Gastroesophageal sphincter (tissue), 3 donors: ENCODE results near the gene SLC9C1.

ENCODE experiments used
- POLR2A ChIP-seq, 2 donors: fragments of 450-650 bp; IDR thresholded peaks; one replicate each; pipeline ENCODE4 v1.6.1; 2017; ENCODE audit warnings: antibody characterized with exemption in 2 of 2, mild to moderate bottlenecking in 2 of 2, moderate library complexity in 1 of 2
- POLR2AphosphoS5 ChIP-seq: sonication (generic); formaldehyde crosslinking; IDR thresholded peaks from one replicate; pipeline ENCODE4 v1.6.1; 2017; ENCODE audit warnings: antibody characterized with exemption
- TF ChIP-seq, protein P1 (sequence below), 4 experiments: fragments of 200-600 bp in 2 of 4; fragments of 450-650 bp in 2 of 4; sonication (generic) in 1 of 4; IDR thresholded peaks; one replicate each; pipeline ENCODE4 v1.5.1; 2017 to 2019; ENCODE audit warnings: antibody characterized with exemption in 4 of 4, mild to moderate bottlenecking in 2 of 4, moderate library complexity in 2 of 4

DNA sequence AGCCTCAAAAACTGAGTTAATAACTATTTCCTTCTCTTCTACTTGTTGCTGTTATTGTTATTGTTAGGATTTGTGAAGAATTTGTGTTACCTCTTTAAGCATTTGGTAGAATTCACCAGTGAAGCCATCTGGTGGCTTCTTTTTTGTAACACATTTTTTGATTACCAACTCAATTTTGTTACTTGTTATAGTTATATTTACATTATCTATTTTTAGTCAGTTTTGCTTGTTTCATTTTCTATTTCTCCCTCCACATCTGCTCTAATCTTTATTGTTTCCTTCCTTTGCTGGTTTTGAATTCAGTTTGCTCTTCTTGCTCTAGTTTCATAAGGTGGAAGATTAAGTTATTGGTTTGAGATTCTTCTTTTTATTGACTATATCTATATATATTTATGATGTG is 3.7 kb upstream of the SLC9C1 start:
- no peak for TF ChIP-seq POLR2A (IDR thresholded peaks at IDR 0.05)
- TF ChIP-seq, protein P1, sequence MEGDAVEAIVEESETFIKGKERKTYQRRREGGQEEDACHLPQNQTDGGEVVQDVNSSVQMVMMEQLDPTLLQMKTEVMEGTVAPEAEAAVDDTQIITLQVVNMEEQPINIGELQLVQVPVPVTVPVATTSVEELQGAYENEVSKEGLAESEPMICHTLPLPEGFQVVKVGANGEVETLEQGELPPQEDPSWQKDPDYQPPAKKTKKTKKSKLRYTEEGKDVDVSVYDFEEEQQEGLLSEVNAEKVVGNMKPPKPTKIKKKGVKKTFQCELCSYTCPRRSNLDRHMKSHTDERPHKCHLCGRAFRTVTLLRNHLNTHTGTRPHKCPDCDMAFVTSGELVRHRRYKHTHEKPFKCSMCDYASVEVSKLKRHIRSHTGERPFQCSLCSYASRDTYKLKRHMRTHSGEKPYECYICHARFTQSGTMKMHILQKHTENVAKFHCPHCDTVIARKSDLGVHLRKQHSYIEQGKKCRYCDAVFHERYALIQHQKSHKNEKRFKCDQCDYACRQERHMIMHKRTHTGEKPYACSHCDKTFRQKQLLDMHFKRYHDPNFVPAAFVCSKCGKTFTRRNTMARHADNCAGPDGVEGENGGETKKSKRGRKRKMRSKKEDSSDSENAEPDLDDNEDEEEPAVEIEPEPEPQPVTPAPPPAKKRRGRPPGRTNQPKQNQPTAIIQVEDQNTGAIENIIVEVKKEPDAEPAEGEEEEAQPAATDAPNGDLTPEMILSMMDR (IDR thresholded peaks at IDR 0.05), result no peak
- no peak for TF ChIP-seq POLR2AphosphoS5
